K562 (cell line): ENCODE data around the gene SLC39A13. TPM values are rescaled to one million over a fixed set of nuclear protein-coding genes. Genes with fewer than 3 reads are reported as not detected.

Experiments
- ATF2 ChIP-seq: sonication (generic); formaldehyde crosslinking; IDR thresholded peaks from 2 replicates; pipeline ENCODE4 v1.8.1; 2022; ENCODE audit warnings: missing genetic modification reagents
- BRF1 ChIP-seq: IDR thresholded peaks from 3 replicates; pipeline ENCODE4 v1.6.1; 2011; ENCODE audit warnings: borderline replicate concordance, mild to moderate bottlenecking; ENCODE audit not compliant: insufficient read length; ENCODE audit errors: extremely low read depth
- CEBPB ChIP-seq: fragments of 450-650 bp; IDR thresholded peaks from 2 replicates; pipeline ENCODE4 v1.6.1; 2016; ENCODE audit warnings: missing genetic modification characterization, missing compliant biosample characterization
- FOXP4 ChIP-seq: sonication (generic); formaldehyde crosslinking; IDR thresholded peaks from 2 replicates; pipeline ENCODE4 v1.8.0; 2022; ENCODE audit warnings: mild to moderate bottlenecking, missing genetic modification reagents, borderline replicate concordance
- GTF2E2 ChIP-seq: fragments of 200-800 bp; sonication (Bioruptor generic); IDR thresholded peaks from 2 replicates; pipeline ENCODE4 v1.6.1; 2016; ENCODE audit warnings: missing genetic modification characterization, missing compliant biosample characterization
- HLTF ChIP-seq: fragments of 450-650 bp; IDR thresholded peaks from 2 replicates; pipeline ENCODE4 v1.6.1; 2016
- MTA2 ChIP-seq: fragments of 450-650 bp; IDR thresholded peaks from 2 replicates; pipeline ENCODE4 v1.6.1; 2016; ENCODE audit warnings: low read depth
- NFXL1 ChIP-seq: fragments of 450-650 bp; formaldehyde crosslinking; IDR thresholded peaks from 2 replicates; pipeline ENCODE4 v1.4.0; 2021; ENCODE audit warnings: mild to moderate bottlenecking
- NR4A1 ChIP-seq, 2 experiments: fragments of 250-450 bp in 1 of 2; fragments of 450-650 bp in 1 of 2; sonication (Bioruptor Pico) in 1 of 2; IDR thresholded peaks; 2 replicates each; pipeline versions ENCODE4 v1.4.0 to v1.6.1; 2016 to 2020; ENCODE audit warnings: mild to moderate bottlenecking in 2 of 2, missing compliant biosample characterization in 1 of 2, missing genetic modification characterization in 1 of 2, moderate library complexity in 1 of 2
- PBX2 ChIP-seq, 2 experiments: IDR thresholded peaks in 1 of 2; conservative IDR thresholded peaks in 1 of 2; 2 replicates each; pipeline ENCODE4 v1.6.1; 2016; ENCODE audit warnings: low read depth in 2 of 2, mild to moderate bottlenecking in 1 of 2, missing compliant biosample characterization in 1 of 2, missing genetic modification characterization in 1 of 2, moderate library complexity in 1 of 2
- POLR2A ChIP-seq: fragments of 450-650 bp; conservative IDR thresholded peaks from 2 replicates; pipeline ENCODE4 v1.6.1; 2016
- PTRF ChIP-seq: fragments of 450-650 bp; IDR thresholded peaks from 2 replicates; pipeline ENCODE4 v1.6.1; 2016; ENCODE audit warnings: mild to moderate bottlenecking, missing genetic modification characterization, missing compliant biosample characterization
- SMARCA4 ChIP-seq: fragments of 450-650 bp; IDR thresholded peaks from 2 replicates; pipeline ENCODE4 v1.6.1; 2016
- TAL1 ChIP-seq: fragments of 450-650 bp; IDR thresholded peaks from 2 replicates; pipeline ENCODE4 v1.6.1; 2016; ENCODE audit warnings: mild to moderate bottlenecking
- TCF3 ChIP-seq: sonication (generic); formaldehyde crosslinking; IDR thresholded peaks from 2 replicates; pipeline ENCODE4 v1.4.0; 2020; ENCODE audit warnings: mild to moderate bottlenecking, missing genetic modification reagents
- TEAD4 ChIP-seq, 2 experiments: sonication (generic) in 1 of 2; formaldehyde crosslinking in 1 of 2; IDR thresholded peaks; 2 replicates each; pipeline versions ENCODE4 v1.6.1 to v1.8.0; 2012 to 2022; ENCODE audit warnings: borderline replicate concordance in 1 of 2, inconsistent platforms in 1 of 2, low read length in 1 of 2, mild to moderate bottlenecking in 1 of 2, missing genetic modification reagents in 1 of 2
- ZFP1 ChIP-seq: fragments of 450-650 bp; formaldehyde crosslinking; IDR thresholded peaks from 2 replicates; pipeline ENCODE4 v1.4.0; 2020; ENCODE audit warnings: mild to moderate bottlenecking, mixed read lengths
- ZFP36 ChIP-seq: fragments of 150-350 bp; IDR thresholded peaks from 2 replicates; pipeline ENCODE4 v1.6.1; 2018; ENCODE audit warnings: low read length, low read depth; ENCODE audit not compliant: partially characterized antibody
- ZNF324 ChIP-seq: fragments of 250-450 bp; sonication (Bioruptor Pico); IDR thresholded peaks from 2 replicates; pipeline ENCODE4 v1.4.0; 2020; ENCODE audit warnings: mild to moderate bottlenecking
- ZNF512 ChIP-seq: IDR thresholded peaks from 2 replicates; pipeline ENCODE4 v1.6.1; 2016; ENCODE audit warnings: missing genetic modification characterization, missing compliant biosample characterization
- polyA plus RNA-seq, 8 experiments: library from polyadenylated mRNA; depleted of rRNA in 4 of 8; stranded (reverse) in 5 of 8; unstranded in 3 of 8; fragments of >200 nt; fragmentation: Nextera tagmentation in 2 of 8; fragmentation: Illumina TruSeq in 1 of 8; extraction: Ambion mirVana in 2 of 8; extraction: Trizol in 1 of 8; gene quantifications; 2 replicates each; pipeline versions ENCODE4 v1.2.1 to v1.2.3, GENCODE V29; 2011 to 2014; ENCODE audit warnings: inconsistent platforms in 1 of 8, missing spikeins in 1 of 8
- total RNA-seq, 7 experiments: library from RNA; depleted of rRNA in 6 of 7; stranded (reverse); fragments of >200 nt in 6 of 7; fragmentation: Illumina TruSeq in 2 of 7; extraction: Trizol in 2 of 7; gene quantifications; 2 replicates each; pipeline versions ENCODE4 v1.2.1 to v1.2.3, GENCODE V29; 2011 to 2021; ENCODE audit warnings: low replicate concordance in 1 of 7

SLC39A13 gene
- total and polyA plus RNA-seq, 9 of the 15 experiments (the other 6 are each of a cell fraction or from before 2014, with no cell fraction given) = 0.17 to 15.9 (median 3.2) TPM

- TF ChIP-seq PBX2 (CRISPR knock-in tag; IDR thresholded peaks at IDR 0.05; ENCODE audit: low read depth) (no peak), PBX2 (tag; conservative IDR thresholded peaks at IDR 0.05; ENCODE audit: low read depth) (peak; percentile 61), TEAD4 (IDR thresholded peaks at IDR 0.05; ENCODE audit: low read length) (peak; percentile 43), TEAD4 (CRISPR knock-in tag; IDR thresholded peaks at IDR 0.05; ENCODE audit: borderline replicate concordance) (no peak), SMARCA4 (peak; percentile 64; the same call in 1 of the 2 replicates), ZFP1 (no peak), FOXP4 (no peak), ZNF512 (tag) (no peak), TAL1 (peak; percentile 64), NFXL1 (CRISPR knock-in tag) (no peak), GTF2E2 (no peak), CEBPB (tag) (no peak), MTA2 (peak; percentile 50), NR4A1 (CRISPR knock-in tag; IDR thresholded peaks at IDR 0.05) (no peak), NR4A1 (tag; IDR thresholded peaks at IDR 0.05) (no peak), POLR2A (no peak), TCF3 (CRISPR knock-in tag) (peak; percentile 75), ZFP36 (no peak), ATF2 (no peak), ZNF324 (no peak), PTRF (tag) (no peak), BRF1 (no peak), HLTF (0 out of 2 replicates have a peak, but pooled peaks have one; percentile 29)
These were observed 42.3 kb upstream of the SLC39A13 start (continued) for GRCh38 chr11:47366020-47366490.
